ENCODE results near the gene CPED1.

- TF ChIP-seq POLR2AphosphoS5 (IDR thresholded peaks at IDR 0.05; ENCODE audit: low read depth, low read length): no peak
- no peak for TF ChIP-seq REST (IDR thresholded peaks at IDR 0.05; ENCODE audit: insufficient read depth in 1 of 2, low read depth in 2 of 2, low read length in 2 of 2)
- no peak for TF ChIP-seq TAF1 (IDR thresholded peaks at IDR 0.05; ENCODE audit: borderline replicate concordance, insufficient read depth, low read length)
- TF ChIP-seq SIN3A (IDR thresholded peaks at IDR 0.05; ENCODE audit: borderline replicate concordance, insufficient read depth, low read length): no peak
- TF ChIP-seq FOXP2 (optimal IDR thresholded peaks at IDR 0.05; ENCODE audit: borderline replicate concordance, extremely low read depth, extremely low read length, insufficient read depth): no peak
These were observed 271.3 kb downstream of the CPED1 start for GRCh38 chr7:121259826-121260225.
